DMS 273 (cell line): ENCODE measurements around the gene HMG20A.

Experiments
- DNase-seq: peaks from one replicate; lab custom pipeline; 2025; ENCODE audit not compliant: unreplicated experiment; lab: John Stamatoyannopoulos, UW

Gene HMG20A

DNA sequence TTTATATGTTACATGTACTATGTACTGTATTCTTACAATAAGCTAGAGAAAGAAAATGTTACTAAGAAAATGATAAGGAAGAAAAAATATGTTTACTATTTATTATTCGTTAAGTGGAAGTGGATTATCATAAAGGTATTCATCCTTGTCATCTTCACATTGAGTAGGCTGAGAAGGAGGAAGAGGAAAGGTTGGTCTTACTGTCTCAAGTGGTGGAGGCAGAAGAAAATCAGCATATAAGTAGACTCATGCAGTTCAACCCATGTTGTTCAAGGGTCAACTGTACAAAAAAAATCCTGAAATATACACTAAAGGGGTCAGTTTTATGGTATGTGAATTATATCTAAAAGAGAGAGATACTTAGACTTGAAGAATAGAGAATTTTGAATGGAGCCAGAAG, 5.7 kb downstream of the HMG20A start:
- no peak for DNase-seq

DNA sequence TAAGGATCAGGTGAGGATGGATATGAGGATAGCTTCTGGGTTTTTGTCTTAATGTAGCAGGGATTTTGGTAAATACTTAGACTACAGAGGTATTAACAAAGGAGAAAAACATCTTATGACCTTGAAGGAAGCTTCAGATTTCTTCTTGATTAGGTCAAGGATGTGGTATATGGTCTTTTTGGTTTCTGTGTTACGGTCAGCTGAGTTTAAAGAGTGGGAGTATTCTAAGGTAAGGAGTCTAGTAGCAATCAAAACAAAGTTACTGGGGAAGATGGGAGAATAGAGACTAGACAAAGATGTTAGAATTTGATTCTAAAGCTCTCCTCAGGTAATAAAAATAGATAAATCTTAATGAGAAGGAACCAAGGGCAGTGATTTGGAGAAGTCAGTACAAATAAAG, 6.2 kb downstream of the HMG20A start:
- no peak for DNase-seq

DNA sequence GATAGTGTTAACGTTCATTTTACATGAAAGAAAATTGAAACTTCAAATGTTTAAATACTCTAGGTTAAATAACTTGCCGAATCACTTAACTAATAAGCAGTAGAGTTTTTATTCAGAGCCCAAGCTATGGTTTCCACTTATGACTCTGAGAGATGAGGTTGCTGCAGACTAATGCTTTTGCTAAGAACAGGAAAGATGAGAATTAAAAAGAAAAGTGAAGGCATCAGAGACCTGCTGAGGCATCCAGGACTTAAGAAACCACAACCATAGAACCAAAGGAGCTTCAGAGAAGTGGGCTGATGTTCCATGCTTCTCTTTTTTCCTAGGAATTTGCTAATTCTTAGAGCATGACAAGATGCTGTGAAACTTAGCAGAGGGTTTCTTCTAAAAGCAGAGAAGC, 9.5 kb downstream of the HMG20A start:
- no peak for DNase-seq

DNA sequence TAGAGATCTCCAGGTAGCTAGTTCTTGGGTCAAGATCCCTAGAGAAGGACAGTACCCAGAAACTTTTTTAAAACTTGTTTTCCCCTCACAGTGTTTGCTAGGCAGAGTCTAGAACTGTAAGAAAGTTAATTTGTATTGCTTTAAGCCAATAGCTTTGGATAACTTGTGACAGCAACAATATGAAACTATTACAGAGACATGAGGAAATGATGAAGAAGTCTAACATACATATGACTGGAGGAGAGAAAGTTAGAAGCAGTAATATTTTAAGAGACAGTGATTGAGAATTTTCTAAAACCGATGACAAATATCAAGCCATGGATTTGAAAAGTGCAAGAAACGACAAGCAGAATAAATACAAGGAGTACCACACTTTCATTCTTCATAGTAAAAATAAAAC, 10.0 kb downstream of the HMG20A start:
- DNase-seq = no peak

DNA sequence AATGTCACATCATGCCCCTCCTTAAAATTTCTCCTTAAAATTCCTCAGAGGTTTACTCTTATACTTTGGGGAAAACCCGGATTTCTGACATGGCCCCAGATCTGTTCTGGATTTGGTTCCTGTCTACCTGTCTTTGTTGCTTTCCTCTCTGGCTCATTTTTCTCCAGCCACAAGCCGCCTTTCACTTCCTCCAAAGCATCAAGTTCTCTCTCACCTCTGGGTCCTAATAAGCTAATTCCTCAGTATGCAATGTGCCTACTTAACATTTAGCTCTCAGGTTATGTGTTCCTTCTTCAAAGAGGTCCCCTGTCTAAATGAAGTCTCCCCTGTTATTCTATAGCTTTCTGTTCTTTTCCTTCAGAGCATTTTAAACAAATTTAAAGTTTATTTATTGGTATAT, 16.1 kb downstream of the HMG20A start:
- DNase-seq = no peak

DNA sequence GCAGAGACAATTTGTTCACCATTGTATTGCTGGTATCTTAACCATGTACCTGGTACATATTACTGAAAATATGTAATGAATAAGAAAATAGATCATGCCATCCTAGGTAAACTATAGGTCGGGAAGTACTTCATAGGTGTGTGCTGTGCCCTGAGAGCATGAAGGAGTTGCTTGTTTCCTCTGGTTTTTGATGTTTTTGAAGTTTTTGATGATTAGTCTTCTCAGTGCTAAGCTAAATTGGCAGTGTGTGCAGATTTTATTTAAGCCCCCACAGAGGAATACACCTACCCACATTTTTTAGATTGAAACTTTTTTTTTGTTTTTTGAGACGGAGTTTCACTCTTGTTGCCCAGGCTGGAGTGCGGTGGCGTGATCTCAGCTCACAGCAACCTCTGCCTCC, 16.6 kb downstream of the HMG20A start:
- DNase-seq = no peak

DNA sequence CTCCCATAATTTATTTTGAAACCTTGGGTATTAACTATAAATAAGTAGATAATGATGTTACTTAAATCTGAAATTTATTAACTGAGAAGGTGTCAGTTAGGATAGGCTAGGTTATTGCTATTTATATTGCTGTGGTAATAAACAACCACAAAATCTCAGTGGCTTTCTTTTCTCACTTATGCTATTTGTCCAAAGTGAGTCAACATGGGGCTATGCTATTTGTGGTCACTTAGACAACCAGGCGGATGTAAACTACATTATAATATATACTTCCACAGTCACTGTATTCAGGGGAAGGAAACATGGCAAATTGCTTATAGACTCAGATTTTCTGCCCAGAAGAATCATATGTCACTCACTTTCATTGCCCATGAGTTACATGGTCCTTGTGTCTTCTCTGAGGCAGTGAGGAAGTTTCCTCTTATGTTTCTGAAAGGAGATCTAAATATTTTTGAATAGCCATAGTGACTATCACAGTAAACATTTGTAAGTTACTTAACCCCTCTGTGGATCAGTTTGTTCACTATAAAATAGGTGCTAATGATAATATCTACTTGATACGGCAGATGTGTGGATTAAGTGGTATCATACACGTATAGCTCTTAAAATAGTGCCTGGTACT, 19.8 kb downstream of the HMG20A start:
- DNase-seq = no peak

DNA sequence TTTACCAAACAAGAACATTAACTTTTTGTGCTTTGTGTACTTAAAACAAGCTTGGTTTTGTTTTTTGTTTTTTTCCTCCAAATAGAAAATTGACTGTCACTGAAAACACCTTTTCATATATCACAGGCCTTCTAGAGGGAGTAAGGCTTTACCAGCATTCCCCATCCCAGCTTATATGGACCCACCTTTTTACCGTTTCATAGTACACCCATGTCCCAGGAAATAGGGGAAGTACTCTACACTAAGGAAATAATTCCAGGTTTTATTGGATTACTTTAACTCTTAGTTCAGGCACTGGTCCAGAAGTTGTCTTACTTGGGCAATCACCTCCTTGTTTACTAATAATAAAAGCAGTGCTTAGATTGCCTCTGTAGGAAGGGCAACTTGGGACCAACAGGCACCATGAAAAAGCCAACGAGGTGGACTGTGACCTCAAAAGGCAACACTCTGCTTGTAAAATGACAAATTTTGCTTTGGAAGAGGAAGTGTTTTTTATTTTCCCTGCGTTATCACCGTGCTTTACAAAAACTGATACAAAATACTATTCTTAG, 26.2 kb downstream of the HMG20A start:
- DNase-seq = no peak

DNA sequence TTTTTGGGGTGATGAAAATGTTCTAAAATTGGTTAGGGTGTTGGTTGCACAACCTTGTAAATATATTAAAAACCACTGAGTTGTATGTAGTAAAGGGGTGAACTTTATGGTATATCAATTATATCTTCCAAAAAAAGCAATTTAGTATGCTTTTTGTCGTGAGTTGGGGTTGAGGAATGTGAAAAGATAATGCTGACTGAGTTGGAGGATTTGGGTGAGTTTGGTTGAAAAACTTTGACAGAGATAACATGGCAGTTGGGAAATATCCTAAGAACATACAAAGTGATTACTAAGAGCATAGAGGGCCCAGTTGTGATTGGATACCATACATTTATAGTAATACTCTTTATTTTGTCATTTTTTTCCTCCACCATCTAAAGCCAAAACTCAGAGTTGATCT, 33.6 kb downstream of the HMG20A start:
- DNase-seq = no peak

DNA sequence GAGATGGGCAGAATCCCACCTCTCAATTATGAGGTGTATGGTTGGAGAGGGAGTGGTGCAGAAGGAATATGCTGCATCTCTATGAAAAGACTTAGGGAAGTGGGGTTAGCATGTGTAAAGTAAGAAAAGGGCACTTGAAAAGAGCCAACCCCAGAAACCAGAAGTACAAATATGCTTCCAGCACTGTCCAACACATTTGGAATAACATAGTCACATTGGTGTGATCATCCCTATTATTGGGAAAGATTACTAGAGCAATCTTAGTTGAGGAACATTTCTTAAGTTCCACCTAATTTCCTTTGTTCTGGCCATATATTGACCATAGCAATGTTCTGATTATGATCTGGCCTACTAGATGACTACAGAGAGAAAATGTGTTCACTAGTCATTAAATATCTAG, 34.3 kb downstream of the HMG20A start:
- no peak for DNase-seq

DNA sequence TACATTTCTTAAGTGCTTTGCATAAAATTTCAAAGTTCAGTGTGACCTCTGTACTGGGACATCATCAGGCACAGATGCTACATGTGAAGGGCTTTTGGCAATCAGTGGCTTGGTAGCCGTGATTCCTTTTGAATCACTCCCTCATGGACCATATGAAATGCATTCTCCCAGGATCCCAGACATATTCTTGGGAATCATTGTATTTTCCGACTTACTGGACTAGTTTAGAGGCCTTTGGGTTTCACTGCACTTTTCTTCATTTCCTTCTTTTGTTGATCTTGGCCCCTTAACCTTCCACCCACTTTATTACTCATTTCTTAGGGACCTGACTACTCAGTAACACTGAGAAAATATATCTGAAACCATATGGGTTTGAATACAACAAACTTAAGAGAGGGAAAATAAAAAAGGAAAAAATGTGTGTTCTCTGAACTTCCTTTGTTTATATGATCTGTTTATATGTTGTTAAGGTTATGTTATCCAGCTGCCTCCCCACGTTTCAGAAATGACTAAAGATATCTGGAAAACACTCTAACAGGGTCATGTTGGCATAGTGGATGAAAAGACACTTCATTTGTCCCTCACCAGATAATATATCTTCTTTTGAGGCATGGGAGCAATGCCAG, 35.1 kb downstream of the HMG20A start:
- DNase-seq = no peak

DNA sequence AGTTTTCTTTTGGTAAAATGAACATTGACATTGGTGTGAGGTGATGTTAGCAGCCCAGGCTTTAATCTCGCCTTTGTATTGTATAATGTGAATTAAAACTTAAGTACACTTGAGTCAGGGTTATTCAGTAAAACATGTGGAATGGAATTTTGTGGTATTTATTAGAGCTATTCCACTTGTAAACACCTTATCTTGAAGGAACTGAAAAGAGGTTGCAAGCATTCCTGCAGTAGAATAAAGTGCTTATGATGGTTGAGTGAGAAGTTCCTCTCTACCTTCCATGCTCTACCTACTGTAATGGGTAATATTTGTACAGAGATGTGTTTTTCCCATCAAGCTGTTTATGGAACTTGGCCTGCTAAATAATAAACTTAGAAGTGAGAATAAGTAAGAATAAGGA, 36.1 kb downstream of the HMG20A start:
- no peak for DNase-seq

DNA sequence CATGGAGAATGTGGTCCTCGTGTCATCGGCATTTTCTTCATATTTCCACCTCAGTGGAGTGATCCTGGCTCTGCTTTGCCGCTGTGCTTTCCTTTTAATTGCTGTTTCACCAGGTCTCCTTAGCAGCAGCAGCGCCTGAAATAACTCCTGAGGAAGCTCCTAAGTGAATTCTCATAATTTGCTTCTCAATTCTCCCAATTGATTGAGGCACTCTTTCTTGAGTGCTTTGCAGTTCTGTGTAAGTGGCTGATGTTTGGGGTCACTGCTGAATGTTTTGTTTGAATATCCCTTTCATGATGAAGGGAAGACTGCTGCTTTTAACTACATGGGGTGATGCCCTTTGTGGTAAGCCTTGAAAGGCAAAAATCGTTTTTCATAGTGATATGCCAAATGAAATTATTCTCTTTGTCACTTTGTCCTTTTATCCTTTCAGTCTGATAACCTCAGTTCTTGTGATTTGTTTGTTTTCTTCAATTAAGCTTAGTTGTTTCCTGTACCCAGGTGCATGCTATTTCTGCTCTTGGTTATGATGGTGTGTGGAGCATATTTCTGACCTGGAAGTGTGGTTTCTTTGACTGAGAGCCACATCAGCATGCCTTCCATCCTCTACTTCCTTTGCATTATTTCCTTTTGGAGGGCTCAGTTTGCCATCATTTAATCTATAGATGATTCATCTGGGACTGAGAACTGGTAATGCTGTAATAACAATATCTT, 36.7 kb downstream of the HMG20A start:
- no peak for DNase-seq

DNA sequence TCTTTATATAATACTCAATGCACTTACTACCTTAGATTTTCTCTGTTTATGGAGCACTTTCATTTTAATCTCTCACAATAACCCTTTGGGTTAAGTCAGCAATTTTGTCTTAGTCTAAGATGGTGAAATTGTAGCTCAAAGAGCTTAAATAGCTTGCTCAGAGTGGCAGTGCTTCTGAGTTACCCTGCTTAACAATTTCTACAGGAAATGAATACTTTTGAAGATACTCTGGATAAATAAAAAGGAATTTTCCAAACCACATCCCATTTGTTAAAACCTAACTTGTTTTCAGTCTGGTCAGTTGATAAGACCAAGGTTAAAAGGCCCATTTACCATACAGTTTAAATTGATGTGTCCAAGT, 37.2 kb downstream of the HMG20A start:
- DNase-seq = no peak

DNA sequence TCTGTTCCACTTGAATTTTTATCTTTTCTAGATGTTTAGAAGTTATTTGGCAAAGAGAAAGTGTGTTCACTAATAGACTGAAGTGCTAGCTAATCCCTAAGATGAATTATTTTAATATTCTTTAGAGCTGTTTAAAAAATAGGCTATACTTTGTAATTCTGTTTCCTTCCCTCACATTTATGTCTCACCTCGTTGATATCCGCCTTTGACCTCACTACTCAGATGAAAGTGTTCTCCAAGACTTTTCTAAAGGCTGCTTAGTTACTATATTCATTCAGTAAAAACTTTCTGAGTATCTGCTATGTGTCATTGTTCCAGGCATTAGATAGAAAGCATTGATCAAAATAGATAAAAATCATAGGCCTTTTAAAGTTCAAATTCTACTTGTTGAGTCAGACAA, 38.3 kb downstream of the HMG20A start:
- DNase-seq = no peak

DNA sequence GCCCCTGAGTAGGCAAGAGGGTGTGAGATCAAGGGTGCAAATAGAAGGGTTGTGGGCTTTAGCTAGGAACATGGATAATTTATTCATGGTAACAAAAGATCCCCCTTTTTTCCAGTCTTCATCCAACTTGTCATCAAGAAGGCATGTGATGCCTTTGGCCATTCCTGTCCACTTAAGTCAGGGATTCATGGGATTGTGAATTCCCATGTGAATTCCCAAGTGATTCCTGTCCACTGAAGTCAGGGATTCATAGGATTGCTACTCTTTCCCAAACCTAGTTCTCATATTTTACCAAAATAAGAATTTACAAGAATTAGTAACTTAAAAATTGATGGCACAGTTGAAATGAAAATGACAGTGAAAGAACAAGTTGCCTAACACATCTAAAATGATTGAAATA, 40.8 kb downstream of the HMG20A start:
- no peak for DNase-seq

DNA sequence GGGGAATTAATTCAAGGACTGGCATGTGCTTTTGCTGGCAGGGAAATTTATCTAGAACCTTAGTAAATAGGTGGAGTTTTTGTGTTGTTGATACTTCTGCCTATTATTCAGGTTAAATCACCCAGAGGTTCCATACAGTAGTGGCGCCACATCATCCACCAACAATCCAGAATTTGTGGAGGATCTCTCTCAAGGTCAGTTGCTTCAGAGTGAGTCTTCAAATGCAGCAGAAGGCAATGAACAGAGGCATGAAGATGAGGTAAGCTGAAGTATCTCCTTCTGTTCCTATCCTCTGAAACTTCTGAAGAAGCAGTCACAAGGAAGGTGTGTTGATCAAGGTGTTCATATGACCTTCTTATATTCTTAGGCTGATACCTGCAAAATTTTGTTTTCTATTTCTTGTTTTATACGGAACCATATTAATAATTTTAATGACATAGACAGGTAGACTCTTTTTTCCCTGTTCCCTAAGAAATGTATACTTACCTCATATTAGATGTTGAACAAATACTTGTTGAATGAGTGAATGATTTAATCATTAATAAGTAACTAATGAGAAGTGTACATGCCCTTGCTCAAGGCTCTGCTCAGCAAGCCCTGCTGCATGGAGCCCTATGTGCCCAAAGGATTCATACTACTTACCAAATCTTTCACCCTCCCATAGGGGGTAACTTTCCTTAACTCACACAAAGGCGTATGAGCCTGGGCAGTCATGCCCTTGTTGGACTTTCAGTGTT, 43.6 kb downstream of the HMG20A start:
- DNase-seq = no peak

DNA sequence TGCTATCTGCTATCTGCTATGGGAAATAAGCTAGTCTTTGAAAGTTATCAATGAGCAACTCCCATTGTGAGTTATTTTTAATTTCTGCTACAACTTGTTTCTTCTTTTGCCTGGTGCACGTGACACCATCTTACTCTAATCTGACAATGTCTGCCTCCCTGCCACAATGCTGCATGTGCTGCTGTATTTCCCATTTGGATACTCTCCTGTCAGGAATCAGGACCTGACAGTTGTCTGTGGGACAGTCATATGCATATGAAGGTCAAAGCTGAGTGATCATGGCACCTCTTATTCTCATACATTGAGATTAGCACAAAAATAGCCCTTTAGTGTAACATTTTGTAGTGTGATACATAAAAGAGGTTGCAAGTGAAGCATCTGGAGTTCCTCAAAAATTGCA, 45.8 kb downstream of the HMG20A start:
- no peak for DNase-seq

DNA sequence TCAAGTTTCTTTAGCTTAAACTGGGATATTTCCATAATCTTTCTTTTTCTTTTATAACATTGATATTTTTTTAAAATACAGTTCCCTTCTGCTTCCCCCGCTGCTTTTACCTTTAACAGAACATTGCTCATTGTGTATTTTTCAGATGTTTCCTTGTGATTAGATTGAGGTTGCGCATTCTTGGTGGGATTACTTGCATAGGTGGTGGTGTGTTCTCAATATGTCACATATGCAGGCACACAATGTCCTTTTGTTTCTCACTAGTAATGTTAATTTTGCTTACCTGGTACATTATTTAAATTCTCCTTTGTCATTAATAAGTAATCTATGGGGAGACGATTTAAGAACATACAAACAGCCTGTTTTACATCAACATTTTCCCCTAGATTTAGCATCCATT, 48.2 kb downstream of the HMG20A start:
- DNase-seq = no peak

DNA sequence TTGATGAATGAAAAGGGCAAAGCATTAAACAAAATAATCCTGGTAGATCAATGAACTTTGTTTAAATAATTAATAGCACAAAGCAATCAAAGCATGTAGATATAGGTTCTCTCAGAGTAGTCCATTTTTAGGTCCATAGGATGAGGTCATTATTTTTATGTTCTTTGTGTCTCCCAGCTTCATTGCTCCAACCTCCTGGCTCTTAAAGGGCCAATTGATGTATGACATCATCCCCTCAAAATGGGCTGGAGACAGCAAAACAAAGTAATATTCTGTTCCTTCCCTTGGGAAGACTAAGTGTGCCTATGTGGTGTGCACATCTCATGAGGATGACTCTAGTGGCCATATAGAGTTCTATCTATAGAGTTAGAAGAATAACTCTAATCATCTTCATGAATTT, 49.5 kb downstream of the HMG20A start:
- no peak for DNase-seq

DNA sequence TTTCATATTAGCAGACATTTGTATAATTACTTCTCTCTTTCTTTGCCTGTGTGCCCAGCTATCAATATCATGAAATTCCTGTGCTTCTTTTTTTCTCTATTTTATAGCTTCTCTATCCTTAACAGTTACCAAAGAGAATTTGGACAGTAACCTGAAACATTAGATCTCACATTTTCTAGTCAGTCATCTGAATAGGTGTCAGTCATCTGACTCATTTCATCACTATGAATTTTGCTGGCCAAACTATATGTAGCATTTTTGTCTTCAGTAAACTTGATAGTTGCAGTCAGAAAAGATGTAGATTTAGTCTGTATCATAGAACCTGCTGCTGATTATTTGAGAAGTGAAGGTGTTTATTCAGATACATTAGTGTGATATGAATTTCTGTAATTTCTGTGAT, 52.6 kb downstream of the HMG20A start:
- no peak for DNase-seq
